Prostate gland (tissue), 2 donors: ENCODE results near the gene PHC2. TPM values are rescaled to one million over a fixed set of nuclear protein-coding genes. Genes with fewer than 3 reads are reported as not detected.

Experiments
- DNase-seq: peaks from one replicate; pipeline ENCODE4 v3.0.0-alpha.2; 2019; ENCODE audit warnings: low spot score
- H3K27ac ChIP-seq, 2 donors: fragments of 200-600 bp; sonication (generic); 2 replicates each; pipeline ENCODE4 v1.5.1; 2017 to 2019
- H3K27me3 ChIP-seq: fragments of 200-600 bp; sonication (generic); replicated peaks from 2 replicates; pipeline ENCODE4 v1.5.1; 2019; ENCODE audit not compliant: insufficient read depth
- H3K36me3 ChIP-seq, 2 donors: fragments of 200-600 bp; sonication (generic); 1 replicate in 1 of 2; 2 replicates in 1 of 2; pipeline versions ENCODE4 v1.5.1 to v1.8.1; 2017 to 2019
- H3K4me1 ChIP-seq: fragments of 200-600 bp; sonication (generic); replicated peaks from 2 replicates; pipeline ENCODE4 v1.5.1; 2019
- H3K4me3 ChIP-seq, 2 donors: fragments of 200-600 bp; sonication (generic); 2 replicates each; pipeline ENCODE4 v1.5.1; 2017 to 2019
- H3K9me3 ChIP-seq: fragments of 200-600 bp; sonication (generic); 2 replicates; pipeline ENCODE4 v1.5.1; 2017
- POLR2A ChIP-seq: fragments of 450-650 bp; IDR thresholded peaks from one replicate; pipeline ENCODE4 v1.6.1; 2016; ENCODE audit warnings: antibody characterized with exemption, mild to moderate bottlenecking
- POLR2AphosphoS5 ChIP-seq: sonication (generic); formaldehyde crosslinking; IDR thresholded peaks from one replicate; pipeline ENCODE4 v1.6.1; 2017; ENCODE audit warnings: antibody characterized with exemption
- WGBS: methylation state at CpG from one replicate; pipeline ENCODE4 v1.1.5; 2018; 5-methylcytosine and 5-hydroxymethylcytosine counted together
- intact Hi-C: fragments of 100-400 bp; cut with DNase I; formaldehyde crosslinking; loops from one replicate; pipeline ENCODE4 v1.14.2; 2022
- total RNA-seq, 2 donors: library from RNA; depleted of rRNA; stranded (reverse); fragments of >200 nt; gene quantifications; one replicate each; pipeline ENCODE4 v1.1.0, GENCODE V29; 2016
- TF ChIP-seq, protein P1 (sequence below), 4 experiments: fragments of 200-600 bp in 2 of 4; fragments of 450-650 bp in 2 of 4; sonication (generic) in 2 of 4; IDR thresholded peaks; 1 replicate in 3 of 4; 2 replicates in 1 of 4; pipeline ENCODE4 v1.5.1; 2016 to 2019; ENCODE audit warnings: antibody characterized with exemption in 4 of 4, mild to moderate bottlenecking in 2 of 4, moderate library complexity in 2 of 4

Gene PHC2
- total RNA-seq, 2 donors from 2014 or later, result 75.0 to 131 TPM

DNA sequence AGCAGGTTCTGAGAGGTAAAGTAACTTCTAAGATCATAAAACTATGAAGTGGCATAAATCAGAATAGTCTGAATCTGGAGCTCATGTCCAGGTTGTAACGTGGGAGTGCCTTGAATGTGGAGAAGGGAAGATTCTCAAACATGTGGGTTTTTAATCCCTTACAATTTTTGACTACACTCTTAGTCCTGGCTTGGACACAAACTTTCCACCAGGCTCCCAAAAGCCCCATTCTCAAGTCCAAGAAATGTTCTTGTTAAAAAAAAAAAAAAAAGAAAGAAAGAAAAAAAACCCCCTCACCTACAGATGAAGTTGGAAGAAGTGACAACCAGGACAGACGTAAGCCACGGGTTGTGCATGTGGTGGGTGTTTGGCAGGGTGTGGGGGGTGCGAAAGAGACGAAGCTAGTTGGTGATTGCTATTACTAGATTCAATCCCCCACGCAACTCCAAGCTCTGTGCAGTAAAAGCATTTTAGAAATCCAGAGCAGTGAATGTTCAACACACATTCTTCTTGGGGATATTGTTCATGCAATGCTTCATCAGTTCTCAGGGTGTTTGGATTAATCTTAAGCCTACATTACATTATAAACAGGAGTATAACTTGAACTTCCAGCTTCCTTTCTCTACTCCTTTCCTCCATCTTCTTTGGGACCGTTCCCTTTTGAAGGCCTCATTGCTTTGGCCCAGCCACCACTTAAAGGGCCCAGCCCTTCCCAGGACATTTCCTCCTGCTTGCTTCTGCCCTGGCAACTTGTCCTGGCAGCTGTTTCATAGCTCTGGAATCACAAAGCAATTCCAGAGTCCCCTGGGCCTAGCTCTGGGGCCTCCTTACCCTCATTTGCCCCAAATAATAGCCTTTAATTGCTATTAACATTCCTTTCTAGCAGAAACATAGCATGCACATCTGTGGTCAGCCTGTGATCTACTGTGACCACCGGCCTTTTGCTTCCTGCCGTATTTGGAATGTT is 41.8 kb downstream of the PHC2 start:
- DNase-seq, result no peak
- H3K9me3 ChIP-seq, result no peaks in the 10 kb centered on the region
- TF ChIP-seq, protein P1, sequence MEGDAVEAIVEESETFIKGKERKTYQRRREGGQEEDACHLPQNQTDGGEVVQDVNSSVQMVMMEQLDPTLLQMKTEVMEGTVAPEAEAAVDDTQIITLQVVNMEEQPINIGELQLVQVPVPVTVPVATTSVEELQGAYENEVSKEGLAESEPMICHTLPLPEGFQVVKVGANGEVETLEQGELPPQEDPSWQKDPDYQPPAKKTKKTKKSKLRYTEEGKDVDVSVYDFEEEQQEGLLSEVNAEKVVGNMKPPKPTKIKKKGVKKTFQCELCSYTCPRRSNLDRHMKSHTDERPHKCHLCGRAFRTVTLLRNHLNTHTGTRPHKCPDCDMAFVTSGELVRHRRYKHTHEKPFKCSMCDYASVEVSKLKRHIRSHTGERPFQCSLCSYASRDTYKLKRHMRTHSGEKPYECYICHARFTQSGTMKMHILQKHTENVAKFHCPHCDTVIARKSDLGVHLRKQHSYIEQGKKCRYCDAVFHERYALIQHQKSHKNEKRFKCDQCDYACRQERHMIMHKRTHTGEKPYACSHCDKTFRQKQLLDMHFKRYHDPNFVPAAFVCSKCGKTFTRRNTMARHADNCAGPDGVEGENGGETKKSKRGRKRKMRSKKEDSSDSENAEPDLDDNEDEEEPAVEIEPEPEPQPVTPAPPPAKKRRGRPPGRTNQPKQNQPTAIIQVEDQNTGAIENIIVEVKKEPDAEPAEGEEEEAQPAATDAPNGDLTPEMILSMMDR (IDR thresholded peaks at IDR 0.05), result no peak
- TF ChIP-seq POLR2AphosphoS5 (no peak), POLR2A (no peak)
- no peaks in the 10 kb centered on the region for H3K36me3 ChIP-seq
- WGBS, result 56% methylated on average over 9 of the region's 9 CpGs
- no peaks in the 10 kb centered on the region for H3K4me1 ChIP-seq
- intact Hi-C loops, result no loop called here
- no peak overlapping the region for H3K4me3 ChIP-seq
- H3K27ac ChIP-seq, result peak overlapping the region in 1 of 2 donors; percentile 26
- H3K27me3 ChIP-seq, result no peaks in the 10 kb centered on the region

DNA sequence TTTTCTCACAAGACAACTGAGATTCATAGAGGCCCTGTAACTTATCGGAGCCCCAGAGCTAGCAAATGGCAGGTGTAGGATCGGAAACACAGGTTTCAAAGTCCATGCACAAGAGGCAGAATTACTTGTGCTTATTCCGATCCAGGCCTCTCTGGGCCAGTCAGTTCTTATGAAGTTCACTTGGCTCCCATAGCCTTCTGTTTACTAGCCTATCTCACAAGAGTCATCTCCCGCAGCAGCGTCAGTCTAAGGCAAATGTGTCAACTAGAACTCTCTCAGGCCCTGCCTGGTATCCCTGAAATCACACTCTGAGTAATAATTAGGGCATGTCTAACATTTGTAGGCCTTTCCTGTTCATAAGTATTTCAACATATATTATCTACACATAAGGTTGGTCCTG is 43.3 kb downstream of the PHC2 start:
- no peak overlapping the region for H3K27ac ChIP-seq
- H3K4me1 ChIP-seq, result peaks cover 3% of the 10 kb centered on the region

DNA sequence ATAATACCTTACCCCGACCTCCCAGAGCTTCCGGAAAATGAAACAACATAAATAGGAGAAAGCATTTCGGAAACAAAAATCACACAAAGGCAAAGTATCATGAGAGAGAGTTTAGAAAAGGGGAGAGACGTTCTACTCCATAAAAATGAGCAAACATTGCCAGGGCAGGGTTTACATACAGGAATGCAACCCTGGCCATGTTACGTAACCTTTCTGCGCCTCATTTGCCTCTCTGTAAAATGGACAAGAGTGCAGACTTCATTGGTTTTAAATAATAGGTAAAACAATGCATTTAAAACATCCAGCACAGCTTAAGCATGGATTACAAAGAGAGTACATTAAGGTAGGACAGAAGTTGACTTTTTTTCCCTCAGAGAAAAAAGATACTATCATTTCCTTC is 45.6 kb downstream of the PHC2 start:
- peaks cover 4% of the 10 kb centered on the region for H3K4me1 ChIP-seq
- 71% methylated on average over 6 of the region's 6 CpGs for WGBS
- no peaks in the 10 kb centered on the region for H3K27me3 ChIP-seq
- no peaks in the 10 kb centered on the region for H3K9me3 ChIP-seq
- no peak overlapping the region for H3K27ac ChIP-seq
- intact Hi-C loops, result no loop called here
- no peak for DNase-seq
- H3K36me3 ChIP-seq, result no peaks in the 10 kb centered on the region
- TF ChIP-seq POLR2A, result no peak
- no peak for TF ChIP-seq POLR2AphosphoS5
- TF ChIP-seq, protein P1 (IDR thresholded peaks at IDR 0.05), result no peak
- H3K4me3 ChIP-seq, result no peak overlapping the region

More for the DNA sequence above, 43.3 kb downstream of the PHC2 start:
- intact Hi-C loops, result no loop called here
- Histone ChIP-seq H3K27me3 (no peaks in the 10 kb centered on the region), H3K9me3 (no peaks in the 10 kb centered on the region), H3K4me3 (no peak overlapping the region), H3K36me3 (no peaks in the 10 kb centered on the region)
- DNase-seq, result no peak
- 94% methylated on average over 5 of the region's 5 CpGs for WGBS
- no peak for TF ChIP-seq POLR2AphosphoS5

DNA sequence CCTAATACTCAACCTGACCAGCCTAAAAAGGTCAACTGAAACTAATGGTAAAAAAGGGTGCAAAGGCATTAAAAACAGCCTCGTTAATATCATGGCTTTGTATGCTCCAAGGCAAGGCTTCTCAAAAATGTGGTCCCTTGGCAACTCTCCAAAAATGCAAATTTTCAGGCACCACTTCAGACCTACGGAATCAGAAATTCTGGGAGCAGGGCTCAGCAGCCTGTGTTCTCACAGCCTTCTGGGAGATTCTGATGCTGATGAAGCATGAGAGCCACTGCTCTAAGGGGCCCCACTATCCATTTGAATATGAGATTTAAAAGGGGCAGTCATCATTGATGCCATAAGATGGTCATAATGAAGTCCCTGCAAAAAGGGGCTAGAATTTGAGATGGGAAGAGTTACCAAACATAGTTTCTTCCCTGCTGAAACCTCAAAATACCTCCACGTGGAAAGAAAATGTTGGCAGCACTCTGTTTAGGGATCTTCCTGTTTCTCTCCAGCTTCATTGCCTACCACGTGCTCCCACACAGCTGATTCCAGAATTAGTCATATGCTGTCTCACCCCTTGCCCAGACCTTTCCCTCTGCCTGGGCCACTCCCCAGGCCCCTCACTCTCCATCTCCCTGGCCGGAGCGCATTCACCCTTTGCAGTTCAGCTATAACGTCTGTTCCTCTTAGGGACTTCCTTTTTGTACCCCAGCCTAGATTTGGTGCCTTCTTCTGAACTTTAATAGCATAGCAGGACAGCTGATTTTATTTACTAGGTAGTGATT is 46.7 kb downstream of the PHC2 start:
- Histone ChIP-seq H3K9me3 (no peaks in the 10 kb centered on the region), H3K4me1 (peaks cover 4% of the 10 kb centered on the region), H3K27me3 (no peaks in the 10 kb centered on the region), H3K36me3 (no peaks in the 10 kb centered on the region), H3K4me3 (no peak overlapping the region), H3K27ac (peak overlapping the region in 1 of 2 donors; percentile 26)
- intact Hi-C loops, result no loop called here
- no peak for DNase-seq
- TF ChIP-seq, protein P1 (IDR thresholded peaks at IDR 0.05), result no peak
- TF ChIP-seq POLR2A (no peak), POLR2AphosphoS5 (no peak)
- 42% methylated on average over 7 of the region's 7 CpGs for WGBS

DNA sequence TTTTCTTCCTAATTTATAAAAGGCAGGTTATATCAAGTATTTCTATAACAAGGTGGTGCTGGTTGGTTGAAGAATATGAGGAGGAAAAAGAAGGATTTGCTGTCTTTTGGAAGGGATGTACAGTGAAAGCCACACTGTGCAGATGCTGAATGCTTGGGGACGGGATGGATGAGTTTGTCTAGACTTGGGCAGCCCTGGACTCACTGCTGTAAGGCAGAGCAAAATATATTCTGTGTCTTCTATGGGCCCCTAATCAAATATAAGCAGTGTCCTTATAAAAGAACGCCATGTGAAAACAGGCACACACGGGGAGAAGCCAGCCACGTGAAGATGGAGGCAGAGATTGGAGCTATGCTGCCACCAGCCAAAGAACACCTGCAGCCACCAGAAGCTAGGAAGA is 47.4 kb downstream of the PHC2 start:
- no peak for DNase-seq
- TF ChIP-seq POLR2A (no peak), POLR2AphosphoS5 (peak; percentile 49)
- TF ChIP-seq, protein P1 (IDR thresholded peaks at IDR 0.05), result no peak
- H3K4me1 ChIP-seq, result peaks cover 4% of the 10 kb centered on the region
- no peak overlapping the region for H3K4me3 ChIP-seq
- H3K27ac ChIP-seq, result peak overlapping the region in 1 of 2 donors; percentile 26
- intact Hi-C loops, result no loop called here
- no peaks in the 10 kb centered on the region for H3K27me3 ChIP-seq
- no peaks in the 10 kb centered on the region for H3K36me3 ChIP-seq
- 29% methylated on average over 4 of the region's 4 CpGs for WGBS
- H3K9me3 ChIP-seq, result no peaks in the 10 kb centered on the region
